Suprapubic skin (tissue), 4 donors: ENCODE results near the gene ITPA. TPM values are rescaled to one million over a fixed set of nuclear protein-coding genes. Genes with fewer than 3 reads are reported as not detected.

ENCODE experiments used
- DNase-seq, 2 donors: peaks; one replicate each; pipeline ENCODE4 v3.0.0-alpha.2; 2019; ENCODE audit warnings: low spot score in 2 of 2
- H3K27ac ChIP-seq: fragments of 200-600 bp; sonication (generic); one replicate; pipeline ENCODE4 v1.5.1; 2019
- H3K27me3 ChIP-seq: fragments of 200-600 bp; sonication (generic); one replicate; pipeline ENCODE4 v1.5.1; 2019
- H3K36me3 ChIP-seq: fragments of 200-600 bp; sonication (generic); one replicate; pipeline ENCODE4 v1.5.1; 2019
- H3K4me1 ChIP-seq: fragments of 200-600 bp; sonication (generic); one replicate; pipeline ENCODE4 v1.5.1; 2019
- H3K4me3 ChIP-seq: fragments of 200-600 bp; sonication (generic); one replicate; pipeline ENCODE4 v1.5.1; 2019; ENCODE audit warnings: mild to moderate bottlenecking
- H3K9me3 ChIP-seq: fragments of 200-600 bp; sonication (generic); one replicate; pipeline ENCODE4 v1.5.1; 2019
- EP300 ChIP-seq: sonication (generic); formaldehyde crosslinking; IDR thresholded peaks from one replicate; pipeline ENCODE4 v1.6.1; 2017; ENCODE audit warnings: antibody characterized with exemption
- POLR2A ChIP-seq, 2 donors: fragments of 450-650 bp; IDR thresholded peaks; one replicate each; pipeline ENCODE4 v1.6.1; 2017; ENCODE audit warnings: antibody characterized with exemption in 2 of 2, mild to moderate bottlenecking in 2 of 2, moderate library complexity in 2 of 2
- POLR2AphosphoS5 ChIP-seq, 3 donors: sonication (generic); formaldehyde crosslinking; IDR thresholded peaks; one replicate each; pipeline ENCODE4 v1.6.1; 2017; ENCODE audit warnings: antibody characterized with exemption in 3 of 3
- WGBS: methylation state at CpG from one replicate; pipeline ENCODE4 v1.1.5; 2018; 5-methylcytosine and 5-hydroxymethylcytosine counted together
- total RNA-seq, 4 donors: library from RNA; depleted of rRNA; stranded (reverse); fragments of >200 nt; gene quantifications; one replicate each; pipeline ENCODE4 v1.1.0, GENCODE V29; 2016
- TF ChIP-seq, protein P1 (sequence below), 2 donors: fragments of 200-600 bp in 1 of 2; fragments of 450-650 bp in 1 of 2; sonication (generic) in 1 of 2; IDR thresholded peaks; one replicate each; pipeline ENCODE4 v1.5.1; 2016 to 2019; ENCODE audit warnings: antibody characterized with exemption in 2 of 2, mild to moderate bottlenecking in 1 of 2, moderate library complexity in 1 of 2

ITPA gene
- total RNA-seq, 4 donors from 2014 or later, result 40.5 to 72.4 (median 53.6) TPM

DNA sequence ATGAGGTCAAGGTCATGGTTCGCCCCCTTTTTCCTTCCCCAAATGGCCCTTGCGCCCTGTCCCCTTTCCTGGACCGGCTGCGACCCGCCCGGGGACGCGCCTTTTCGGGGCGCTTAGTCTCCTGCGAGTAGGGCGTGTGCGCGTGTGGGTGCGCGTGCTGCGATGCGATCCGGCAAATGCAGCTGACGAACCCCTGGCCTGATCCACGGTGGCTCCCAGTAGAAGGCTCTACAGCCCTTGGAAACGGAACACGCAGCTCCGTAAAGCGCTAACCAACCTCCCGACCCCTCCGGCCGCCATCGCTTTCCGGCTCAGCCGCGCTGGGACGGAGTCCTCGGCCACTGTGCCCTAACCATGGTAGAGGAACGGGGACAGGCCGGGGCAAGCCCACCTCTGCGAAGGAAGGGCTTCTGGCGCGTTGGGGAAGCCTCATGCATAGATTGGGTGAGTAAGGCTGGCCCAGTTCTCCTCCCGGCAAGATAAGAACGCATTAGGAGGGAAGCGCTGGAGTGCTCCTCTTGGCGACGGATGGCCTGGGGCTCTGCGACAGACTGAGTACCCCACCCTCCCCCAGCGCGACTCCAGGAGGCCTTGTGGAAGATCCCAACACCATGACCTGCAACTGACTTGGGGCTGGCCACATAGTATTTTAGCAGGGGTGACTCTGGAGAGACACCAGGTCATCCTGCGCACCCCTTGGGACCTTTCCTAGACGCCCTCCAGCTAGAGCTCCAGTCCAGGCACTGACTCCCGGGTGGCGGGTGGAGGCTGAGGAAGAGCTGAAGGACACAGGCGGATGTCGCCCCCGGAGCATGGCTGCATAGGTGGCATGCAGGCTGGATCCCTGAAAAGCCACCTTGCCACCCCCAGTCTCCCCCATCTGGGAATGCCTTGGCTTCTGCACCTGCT lies 30.8 kb downstream of the ITPA start:
- 17% methylated on average over 18 of the region's 54 CpGs for WGBS
- TF ChIP-seq EP300 (no peak), POLR2A (IDR thresholded peaks at IDR 0.05) (no peak), POLR2AphosphoS5 (IDR thresholded peaks at IDR 0.05) (no peak)
- TF ChIP-seq, protein P1, sequence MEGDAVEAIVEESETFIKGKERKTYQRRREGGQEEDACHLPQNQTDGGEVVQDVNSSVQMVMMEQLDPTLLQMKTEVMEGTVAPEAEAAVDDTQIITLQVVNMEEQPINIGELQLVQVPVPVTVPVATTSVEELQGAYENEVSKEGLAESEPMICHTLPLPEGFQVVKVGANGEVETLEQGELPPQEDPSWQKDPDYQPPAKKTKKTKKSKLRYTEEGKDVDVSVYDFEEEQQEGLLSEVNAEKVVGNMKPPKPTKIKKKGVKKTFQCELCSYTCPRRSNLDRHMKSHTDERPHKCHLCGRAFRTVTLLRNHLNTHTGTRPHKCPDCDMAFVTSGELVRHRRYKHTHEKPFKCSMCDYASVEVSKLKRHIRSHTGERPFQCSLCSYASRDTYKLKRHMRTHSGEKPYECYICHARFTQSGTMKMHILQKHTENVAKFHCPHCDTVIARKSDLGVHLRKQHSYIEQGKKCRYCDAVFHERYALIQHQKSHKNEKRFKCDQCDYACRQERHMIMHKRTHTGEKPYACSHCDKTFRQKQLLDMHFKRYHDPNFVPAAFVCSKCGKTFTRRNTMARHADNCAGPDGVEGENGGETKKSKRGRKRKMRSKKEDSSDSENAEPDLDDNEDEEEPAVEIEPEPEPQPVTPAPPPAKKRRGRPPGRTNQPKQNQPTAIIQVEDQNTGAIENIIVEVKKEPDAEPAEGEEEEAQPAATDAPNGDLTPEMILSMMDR (IDR thresholded peaks at IDR 0.05), result no peak
- H3K9me3 ChIP-seq, result no peaks in the 10 kb centered on the region
- peaks cover 31% of the 10 kb centered on the region for H3K4me1 ChIP-seq
- peak overlapping the region; percentile 75 for H3K4me3 ChIP-seq
- DNase-seq, result no peak
- no peaks in the 10 kb centered on the region for H3K36me3 ChIP-seq
- peak overlapping the region; percentile 69 for H3K27ac ChIP-seq
- peaks cover 43% of the 10 kb centered on the region for H3K27me3 ChIP-seq

DNA sequence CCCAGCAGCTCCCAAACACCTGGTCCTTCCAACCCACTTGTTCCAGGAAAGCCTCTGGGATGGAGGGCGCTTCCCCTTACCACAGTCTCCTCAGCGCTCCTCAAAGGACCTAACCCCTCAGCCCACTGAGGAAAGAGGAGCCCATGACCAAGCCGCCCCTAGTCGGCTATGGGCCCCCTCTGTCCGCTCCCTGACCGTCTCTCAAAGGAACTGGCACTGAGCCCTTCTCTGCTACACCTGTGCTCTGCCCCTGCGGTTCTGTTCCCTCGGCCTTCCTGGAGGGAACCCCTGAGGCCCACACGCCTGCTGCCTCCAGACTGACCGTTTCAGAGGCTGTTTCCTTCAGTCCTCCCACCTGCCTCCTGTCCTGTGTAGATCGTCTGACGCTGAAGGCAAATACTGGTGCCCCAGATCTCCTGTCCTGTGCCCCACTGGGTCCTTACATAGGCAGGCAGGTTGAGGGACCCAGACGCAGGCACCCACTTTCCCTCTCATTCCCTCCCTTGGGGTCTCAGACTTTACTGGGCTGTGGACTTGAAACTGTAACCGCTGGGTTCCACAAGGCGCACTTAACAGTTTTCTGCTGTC lies 31.6 kb downstream of the ITPA start:
- Histone ChIP-seq H3K4me3 (peak overlapping the region; percentile 75), H3K4me1 (peaks cover 31% of the 10 kb centered on the region), H3K9me3 (no peaks in the 10 kb centered on the region), H3K27me3 (peaks cover 43% of the 10 kb centered on the region), H3K27ac (no peak overlapping the region), H3K36me3 (no peaks in the 10 kb centered on the region)
- WGBS, result 92% methylated on average over 15 of the region's 15 CpGs
- DNase-seq, result no peak
- no peak for TF ChIP-seq POLR2A (IDR thresholded peaks at IDR 0.05)
- TF ChIP-seq, protein P1 (IDR thresholded peaks at IDR 0.05), result no peak
- TF ChIP-seq POLR2AphosphoS5 (IDR thresholded peaks at IDR 0.05), result no peak
- TF ChIP-seq EP300, result no peak

DNA sequence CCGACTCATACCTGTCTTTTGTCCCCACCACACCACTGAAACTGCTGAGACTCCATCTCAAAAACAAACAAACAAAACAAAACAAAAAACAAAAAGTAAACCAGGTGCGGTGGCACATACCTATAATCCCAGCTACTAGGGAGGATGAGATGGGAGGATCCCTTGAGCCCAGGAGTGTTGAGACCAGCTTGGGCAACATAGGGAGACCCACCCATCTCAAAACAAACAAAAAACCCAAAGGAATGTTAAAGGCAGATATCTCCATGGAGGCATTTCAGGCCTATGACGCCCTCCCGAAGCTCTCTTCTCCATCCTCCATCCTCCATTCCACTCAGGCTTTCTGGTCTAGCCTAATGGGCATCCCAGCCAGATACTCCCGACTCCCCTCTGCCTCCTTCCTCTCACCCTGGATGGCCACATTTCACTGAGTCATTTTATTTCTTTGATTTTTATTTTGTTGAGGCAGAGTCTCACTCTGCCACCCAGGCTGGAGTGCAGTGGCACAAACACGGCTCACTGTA lies 32.9 kb downstream of the ITPA start:
- H3K4me3 ChIP-seq, result no peak overlapping the region
- no peaks in the 10 kb centered on the region for H3K36me3 ChIP-seq
- 74% methylated on average over 6 of the region's 6 CpGs for WGBS
- peaks cover 40% of the 10 kb centered on the region for H3K27me3 ChIP-seq
- DNase-seq, result no peak
- H3K27ac ChIP-seq, result no peak overlapping the region
- peaks cover 31% of the 10 kb centered on the region for H3K4me1 ChIP-seq
- TF ChIP-seq EP300 (no peak), POLR2A (IDR thresholded peaks at IDR 0.05) (no peak)
- TF ChIP-seq, protein P1 (IDR thresholded peaks at IDR 0.05), result no peak
- no peaks in the 10 kb centered on the region for H3K9me3 ChIP-seq

DNA sequence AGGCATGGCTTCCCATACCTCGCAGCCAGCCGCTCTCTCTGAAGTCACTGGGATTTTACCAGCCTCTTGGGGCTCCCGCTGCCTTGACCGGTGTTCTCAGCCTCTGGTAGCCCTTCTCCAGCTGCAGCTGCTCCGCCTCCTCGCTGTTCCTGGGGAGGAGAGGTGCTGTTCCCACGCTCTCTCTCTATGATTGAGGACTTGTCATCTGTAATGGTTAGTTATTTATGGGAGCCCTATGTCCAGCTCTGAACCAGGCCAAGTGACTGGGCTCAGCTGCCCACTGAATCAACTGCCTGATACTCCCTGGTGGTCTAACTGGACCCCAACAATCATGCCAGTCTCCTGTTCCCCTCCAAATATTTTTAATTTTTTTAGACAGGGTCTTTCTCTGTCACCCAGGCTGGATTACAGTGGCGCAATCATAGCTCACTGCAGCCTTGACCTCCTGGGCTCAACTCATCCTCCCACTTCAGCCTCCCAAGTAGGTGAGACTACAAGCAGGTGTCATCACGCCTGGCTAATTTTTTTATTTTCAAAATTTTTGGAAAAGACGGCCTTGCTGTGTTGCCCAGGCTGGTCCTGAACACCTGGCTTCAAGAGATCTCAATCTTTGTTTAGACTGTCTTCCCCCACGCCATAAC lies 34.5 kb downstream of the ITPA start:
- Histone ChIP-seq H3K27me3 (peaks cover 24% of the 10 kb centered on the region), H3K27ac (no peak overlapping the region), H3K4me3 (no peak overlapping the region), H3K36me3 (no peaks in the 10 kb centered on the region), H3K9me3 (no peaks in the 10 kb centered on the region), H3K4me1 (peaks cover 25% of the 10 kb centered on the region)
- DNase-seq, result no peak
- TF ChIP-seq POLR2A (IDR thresholded peaks at IDR 0.05), result no peak
- TF ChIP-seq EP300, result no peak
- TF ChIP-seq POLR2AphosphoS5 (IDR thresholded peaks at IDR 0.05), result no peak
- TF ChIP-seq, protein P1 (IDR thresholded peaks at IDR 0.05), result no peak
- 70% methylated on average over 11 of the region's 11 CpGs for WGBS
